IPS-15b (cell line): ENCODE measurements around the gene CBLC.

ENCODE experiments used
- H3K27me3 ChIP-seq: one replicate; pipeline ENCODE4 v1.6.1; 2013; ENCODE audit warnings: low read length; ENCODE audit not compliant: control insufficient read depth, insufficient read depth
- H3K36me3 ChIP-seq: one replicate; pipeline ENCODE4 v1.6.1; 2013; ENCODE audit warnings: low read length; ENCODE audit not compliant: control insufficient read depth, insufficient read depth
- H3K4me1 ChIP-seq: one replicate; pipeline ENCODE4 v1.6.1; 2013; ENCODE audit warnings: mild to moderate bottlenecking, low read length; ENCODE audit not compliant: control insufficient read depth, insufficient read depth
- H3K4me3 ChIP-seq: one replicate; pipeline ENCODE4 v1.5.1; 2013; ENCODE audit warnings: low read depth, low read length
- H3K9ac ChIP-seq: one replicate; pipeline ENCODE4 v1.6.1; 2013; ENCODE audit warnings: low read depth, mild to moderate bottlenecking, low read length
- H3K9me3 ChIP-seq: one replicate; pipeline ENCODE4 v1.6.1; 2013; ENCODE audit warnings: mild to moderate bottlenecking, low read length; ENCODE audit not compliant: control insufficient read depth, insufficient read depth

Gene CBLC

DNA sequence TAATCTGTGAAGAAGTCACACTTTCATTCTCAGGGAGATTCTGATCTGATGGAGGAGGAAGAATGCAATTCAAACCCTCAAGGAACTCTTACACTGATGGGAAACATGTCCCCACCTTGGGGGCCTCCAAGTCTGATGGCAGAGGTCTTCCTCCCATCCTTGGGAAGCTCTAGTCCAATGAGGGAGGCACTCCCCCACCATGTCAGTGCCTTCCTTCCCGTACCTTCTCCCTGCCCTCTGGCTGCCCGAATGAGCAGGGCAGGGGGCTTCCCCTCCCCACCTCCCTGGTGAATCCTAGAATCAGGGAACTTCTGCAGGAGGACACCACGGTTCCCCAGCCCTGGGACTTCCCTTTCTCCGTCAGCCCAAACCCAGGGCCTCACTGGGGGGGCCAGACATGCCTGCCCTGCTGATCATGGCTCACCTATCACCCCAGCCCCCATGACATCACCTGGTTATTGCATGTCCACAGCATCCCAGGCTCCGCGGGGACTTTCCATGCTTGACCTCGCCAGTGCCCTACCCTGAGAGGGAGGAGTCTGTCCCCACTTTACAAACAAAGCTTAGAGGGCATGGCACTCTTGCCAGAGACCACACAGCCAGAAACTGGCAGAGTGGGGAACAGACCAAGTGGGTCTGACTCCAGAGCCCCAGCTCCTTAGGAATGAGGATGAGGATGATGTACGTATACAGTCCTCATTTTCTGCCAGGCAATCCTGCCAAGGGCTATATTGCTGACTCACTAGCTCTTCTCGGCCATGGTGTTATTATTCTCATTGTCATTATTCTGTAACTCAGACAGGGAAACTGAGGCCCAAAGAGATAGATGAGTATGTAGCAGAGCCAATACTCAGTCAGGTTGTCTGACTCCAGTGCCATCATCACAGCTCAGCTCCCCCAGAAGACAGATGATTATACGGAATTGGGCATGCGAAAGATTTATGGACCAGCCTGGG is 38.8 kb upstream of the CBLC start:
- Histone ChIP-seq H3K36me3 (no peaks in the 10 kb centered on the region), H3K4me1 (peaks cover 4% of the 10 kb centered on the region), H3K4me3 (no peak overlapping the region), H3K9me3 (no peaks in the 10 kb centered on the region), H3K27me3 (peaks cover 5% of the 10 kb centered on the region), H3K9ac (no peak overlapping the region)

DNA sequence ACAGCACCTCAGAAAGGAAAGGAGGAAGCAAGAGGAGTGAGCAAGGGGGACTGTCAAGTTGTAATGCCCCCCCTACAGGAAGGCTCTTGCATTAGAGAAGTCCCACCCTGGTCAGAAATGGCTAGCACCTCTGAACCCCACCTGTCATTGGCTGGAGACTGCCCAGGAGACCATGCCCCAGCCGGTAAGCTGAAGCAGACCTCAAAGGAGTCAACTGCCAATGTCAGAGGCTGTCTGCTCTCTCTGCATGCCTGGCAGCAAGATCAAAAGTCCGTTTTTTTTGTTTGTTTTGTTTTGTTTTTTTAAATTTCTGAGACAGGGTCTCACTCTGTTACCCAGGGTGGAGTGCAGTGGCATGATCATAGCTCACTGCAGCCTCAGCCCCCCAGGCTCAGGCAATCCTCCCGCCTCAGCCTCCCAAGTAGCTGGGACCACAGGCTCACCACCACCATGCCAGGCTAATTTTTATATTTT is 37.3 kb upstream of the CBLC start:
- H3K27me3 ChIP-seq, result peaks cover 9% of the 10 kb centered on the region
- no peak overlapping the region for H3K9ac ChIP-seq
- H3K36me3 ChIP-seq, result no peaks in the 10 kb centered on the region
- no peak overlapping the region for H3K4me3 ChIP-seq
- no peaks in the 10 kb centered on the region for H3K9me3 ChIP-seq
- peaks cover 6% of the 10 kb centered on the region for H3K4me1 ChIP-seq

DNA sequence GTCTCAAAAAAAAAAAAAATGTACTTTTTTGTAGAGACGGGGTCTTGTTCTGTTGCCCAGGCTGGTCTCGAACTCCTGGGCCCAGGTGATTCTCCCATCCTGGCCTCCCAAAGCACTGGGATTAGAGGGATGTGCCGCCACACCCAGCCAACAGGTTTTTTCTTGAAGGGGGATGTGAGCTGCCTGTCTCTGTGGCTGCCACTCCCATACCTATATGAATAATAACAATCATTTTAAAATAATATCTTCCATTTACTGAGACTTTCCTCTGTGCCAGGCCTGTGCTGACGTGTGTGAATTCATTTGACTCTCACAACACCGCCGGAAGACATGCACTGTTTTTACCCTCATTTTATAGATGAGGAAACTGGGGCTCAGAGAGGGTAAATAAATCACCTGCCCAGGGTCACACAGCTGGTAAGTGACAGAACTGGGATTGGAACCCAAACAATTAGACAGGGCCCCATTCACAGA is 36.4 kb upstream of the CBLC start:
- Histone ChIP-seq H3K4me1 (peaks cover 8% of the 10 kb centered on the region), H3K9ac (no peak overlapping the region), H3K4me3 (no peak overlapping the region), H3K9me3 (no peaks in the 10 kb centered on the region), H3K36me3 (no peaks in the 10 kb centered on the region), H3K27me3 (peaks cover 18% of the 10 kb centered on the region)

DNA sequence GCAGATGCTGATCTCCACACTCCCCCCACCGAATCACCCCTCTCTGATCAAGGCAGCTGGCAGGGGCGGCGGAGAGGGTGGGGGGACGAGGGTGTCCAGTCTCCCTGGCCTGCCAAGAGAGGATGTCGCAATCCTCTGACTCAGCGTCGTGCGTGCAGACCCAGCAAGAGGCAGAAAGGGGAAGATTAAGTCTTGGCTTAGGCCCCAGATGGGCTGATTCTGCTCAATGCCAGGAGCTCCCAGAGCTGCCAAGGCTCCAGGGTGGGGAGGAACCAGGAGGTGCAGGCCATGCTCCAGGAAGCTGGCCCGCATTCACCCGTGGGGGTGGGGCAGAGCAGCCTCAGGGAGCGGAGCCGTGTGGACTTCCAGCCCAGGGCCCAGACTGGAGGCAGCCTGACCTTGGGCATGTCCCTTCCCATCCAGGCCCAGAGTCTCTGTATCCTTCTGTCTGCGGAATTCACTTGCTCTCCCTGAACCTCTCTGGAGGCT is 35.8 kb upstream of the CBLC start:
- H3K27me3 ChIP-seq, result peaks cover 24% of the 10 kb centered on the region
- H3K4me3 ChIP-seq, result no peak overlapping the region
- no peak overlapping the region for H3K9ac ChIP-seq
- peaks cover 8% of the 10 kb centered on the region for H3K4me1 ChIP-seq
- H3K9me3 ChIP-seq, result no peaks in the 10 kb centered on the region
- no peaks in the 10 kb centered on the region for H3K36me3 ChIP-seq

DNA sequence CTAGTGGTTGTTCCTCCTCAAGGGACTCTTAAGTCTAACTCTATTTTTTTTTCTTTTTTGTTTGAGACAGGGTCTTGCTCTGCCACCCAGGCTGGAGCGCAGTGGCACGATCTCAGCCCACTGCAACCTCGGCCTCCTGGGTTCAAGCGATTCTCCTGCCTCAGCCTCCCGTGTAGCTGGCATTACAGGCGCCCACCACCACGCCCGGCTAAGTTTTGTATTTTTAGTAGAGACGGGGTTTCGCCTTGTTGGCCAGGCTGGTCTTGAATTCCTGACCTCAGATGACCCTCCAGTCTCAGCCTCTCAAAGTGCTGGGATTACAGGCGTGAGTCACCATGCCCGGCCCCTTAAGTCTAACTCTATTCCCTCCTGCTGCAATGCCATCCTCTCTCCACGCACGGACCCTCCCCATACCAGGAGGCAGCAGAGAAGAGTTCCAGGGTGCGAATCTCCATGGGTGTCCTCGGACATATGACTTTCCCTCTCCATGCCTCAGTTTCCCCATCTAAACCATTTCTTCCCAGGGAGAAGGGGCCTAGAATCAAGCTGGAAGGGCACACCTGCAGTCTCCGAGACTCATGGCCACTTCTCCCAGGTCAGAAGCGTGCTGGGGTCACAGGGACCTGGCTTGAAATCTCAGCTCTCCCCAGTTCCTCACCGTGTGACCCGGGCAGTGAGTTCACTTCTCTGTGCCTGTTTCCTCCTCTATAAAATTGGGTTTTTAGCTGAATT is 35.2 kb upstream of the CBLC start:
- no peaks in the 10 kb centered on the region for H3K9me3 ChIP-seq
- H3K4me1 ChIP-seq, result peaks cover 8% of the 10 kb centered on the region
- no peak overlapping the region for H3K4me3 ChIP-seq
- no peaks in the 10 kb centered on the region for H3K36me3 ChIP-seq
- peaks cover 27% of the 10 kb centered on the region for H3K27me3 ChIP-seq
- no peak overlapping the region for H3K9ac ChIP-seq

DNA sequence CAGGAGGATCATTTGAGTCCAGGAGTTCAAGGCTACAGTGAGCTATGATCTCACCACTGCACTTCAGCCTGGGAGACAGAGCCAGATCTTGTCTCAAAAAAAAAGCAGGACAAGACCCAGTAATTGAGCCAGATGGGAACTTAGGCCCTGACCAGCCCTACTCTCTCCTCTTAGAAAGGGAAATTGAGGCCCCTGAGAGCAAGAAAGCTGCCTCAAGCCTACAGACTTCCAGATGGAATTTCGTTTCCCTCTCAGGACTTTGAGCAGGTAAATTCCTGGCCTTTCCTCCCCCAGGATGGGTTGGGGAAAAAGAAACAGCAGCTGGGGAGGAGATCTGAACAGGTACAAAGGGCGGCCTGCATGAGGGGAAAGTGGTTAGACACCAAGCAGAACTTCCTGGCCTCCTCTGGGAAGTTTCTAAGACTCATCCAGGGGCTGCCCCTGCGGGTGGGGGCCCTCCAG is 32.8 kb upstream of the CBLC start:
- Histone ChIP-seq H3K36me3 (no peaks in the 10 kb centered on the region), H3K27me3 (peaks cover 38% of the 10 kb centered on the region), H3K9ac (no peak overlapping the region), H3K9me3 (no peaks in the 10 kb centered on the region), H3K4me3 (no peak overlapping the region), H3K4me1 (peaks cover 8% of the 10 kb centered on the region)

DNA sequence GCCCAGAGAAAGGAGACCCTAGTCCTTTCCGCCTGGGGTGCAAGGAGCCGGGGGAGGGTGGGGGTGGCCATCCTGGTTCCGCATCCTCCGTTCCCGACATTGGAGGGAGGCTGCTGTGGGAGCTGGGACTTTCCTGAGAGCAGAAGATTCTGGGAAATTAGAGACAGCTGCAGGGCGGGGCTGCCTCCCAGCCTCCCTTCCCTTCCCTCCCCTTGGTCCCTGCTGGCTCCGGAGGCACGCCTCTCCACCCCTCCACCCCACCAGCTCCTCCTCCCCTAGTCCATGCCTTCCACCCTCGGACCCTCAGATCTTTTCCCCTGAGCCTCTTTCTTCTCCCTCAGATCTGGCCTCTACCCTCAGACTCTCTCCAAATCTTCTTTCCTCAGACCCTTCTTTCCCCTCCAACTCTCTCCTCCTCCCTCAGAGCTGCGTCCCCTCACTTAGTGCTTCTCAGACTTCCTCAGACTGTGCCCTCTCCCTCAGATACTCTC is 32.3 kb upstream of the CBLC start:
- Histone ChIP-seq H3K9me3 (no peaks in the 10 kb centered on the region), H3K4me1 (peaks cover 8% of the 10 kb centered on the region), H3K36me3 (no peaks in the 10 kb centered on the region), H3K27me3 (peaks cover 41% of the 10 kb centered on the region), H3K9ac (no peak overlapping the region), H3K4me3 (no peak overlapping the region)

DNA sequence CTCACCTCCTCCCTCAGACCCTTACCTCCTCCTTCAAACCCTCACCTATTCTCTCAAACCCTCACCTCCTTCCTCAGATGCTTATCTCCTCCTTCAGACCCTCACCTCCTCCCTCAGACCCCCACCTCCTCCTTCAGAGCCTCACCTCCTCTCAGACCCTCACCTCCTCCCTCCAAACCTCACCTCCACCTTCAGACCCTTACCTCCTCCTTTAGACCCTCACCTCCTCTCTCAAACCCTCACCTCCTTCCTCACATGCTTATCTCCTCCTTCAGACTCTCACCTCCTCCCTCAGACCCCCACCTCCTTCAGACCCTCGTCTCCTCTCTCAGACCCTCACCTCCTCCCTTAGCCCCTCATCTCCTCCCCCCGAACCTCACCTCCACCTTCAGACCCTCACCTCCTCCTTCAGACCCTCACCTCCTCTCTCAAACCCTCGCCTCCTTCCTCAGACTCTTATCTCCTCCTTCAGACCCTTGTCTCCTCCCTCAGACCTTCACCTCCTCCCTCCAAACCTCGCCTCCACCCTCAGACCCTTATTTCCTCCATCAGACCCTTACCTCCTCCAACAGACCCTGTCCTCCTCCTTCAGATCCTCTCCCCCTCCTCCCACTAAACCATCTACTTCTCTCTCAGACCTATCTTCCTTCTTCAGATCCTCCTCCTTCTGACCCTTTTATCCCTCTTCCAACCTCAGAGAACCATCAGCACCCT is 31.6 kb upstream of the CBLC start:
- Histone ChIP-seq H3K9me3 (no peaks in the 10 kb centered on the region), H3K4me3 (no peak overlapping the region), H3K4me1 (peaks cover 8% of the 10 kb centered on the region), H3K9ac (no peak overlapping the region), H3K36me3 (no peaks in the 10 kb centered on the region), H3K27me3 (peaks cover 47% of the 10 kb centered on the region)

DNA sequence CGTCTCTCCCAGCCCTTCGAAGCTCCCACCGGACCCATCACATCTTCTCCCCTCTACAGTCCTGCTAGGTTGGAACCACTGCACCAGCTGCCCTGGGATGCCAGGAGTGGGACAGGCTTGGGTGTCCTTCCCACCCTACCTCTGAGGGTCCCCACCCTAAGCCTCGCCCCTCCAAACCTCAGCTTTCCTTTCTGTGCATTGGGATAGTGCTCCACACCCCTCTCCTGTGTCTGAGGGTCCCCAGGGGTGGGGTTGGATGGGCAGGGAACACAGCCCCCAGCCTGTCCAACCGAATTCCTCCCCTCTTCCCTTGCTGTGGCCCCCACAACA is 31.1 kb upstream of the CBLC start:
- Histone ChIP-seq H3K4me3 (peak overlapping the region; percentile 85), H3K36me3 (no peaks in the 10 kb centered on the region), H3K4me1 (peaks cover 8% of the 10 kb centered on the region), H3K9me3 (no peaks in the 10 kb centered on the region), H3K27me3 (peaks cover 53% of the 10 kb centered on the region), H3K9ac (no peak overlapping the region)

DNA sequence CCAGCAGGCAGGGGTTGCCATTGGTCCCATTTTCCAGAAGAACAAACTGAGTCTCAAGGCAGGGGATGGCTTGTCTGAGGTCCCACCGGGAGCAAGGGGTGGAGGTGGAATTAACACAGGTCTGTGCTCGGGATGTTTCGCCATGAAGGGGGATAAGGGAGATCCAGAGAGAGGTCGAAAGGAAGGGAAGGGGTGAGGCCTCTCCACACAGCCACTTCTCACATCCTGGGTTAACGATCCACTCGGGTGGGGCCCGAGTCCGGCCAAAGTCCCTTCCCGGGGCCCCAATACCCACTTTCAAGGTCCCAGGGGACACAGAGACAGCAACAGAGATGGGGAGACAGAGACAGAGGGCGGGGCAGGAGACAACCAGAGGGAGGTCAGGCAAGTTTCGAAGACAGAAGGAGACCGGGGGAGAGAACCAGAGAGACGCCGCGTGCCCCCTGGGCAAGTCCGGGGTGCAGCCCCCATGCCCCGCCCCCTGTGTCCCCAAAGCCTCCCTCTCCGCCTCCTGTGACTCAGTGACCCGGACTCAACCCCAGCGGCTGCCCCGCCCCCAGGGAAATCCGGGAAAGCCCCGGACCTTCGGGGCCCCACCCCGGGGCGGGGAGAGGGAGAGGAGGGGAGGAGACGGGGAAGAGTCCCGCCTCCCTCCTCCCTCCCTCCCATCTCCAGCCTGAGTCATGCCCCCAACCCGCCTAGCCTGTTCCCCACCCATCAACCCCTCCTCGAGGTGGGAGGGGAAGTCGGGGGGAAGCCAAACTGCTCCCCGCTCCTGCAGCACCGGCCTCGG is 30.5 kb upstream of the CBLC start:
- Histone ChIP-seq H3K36me3 (no peaks in the 10 kb centered on the region), H3K4me1 (peaks cover 5% of the 10 kb centered on the region), H3K9me3 (no peaks in the 10 kb centered on the region), H3K9ac (no peak overlapping the region), H3K27me3 (peaks cover 57% of the 10 kb centered on the region), H3K4me3 (peak overlapping the region; percentile 85)
